HG02943 (cell line): ENCODE data around the gene TTLL10.

Experiments
- ATAC-seq: cut with Tn5 transposase; IDR thresholded peaks from one replicate; pipeline ENCODE4 v1.9.1; 2021; ENCODE audit warnings: mild to moderate bottlenecking, low read depth, moderate library complexity; ENCODE audit not compliant: unreplicated experiment

Gene TTLL10

GRCh38 chr1:1242461-1243265 lies 69.0 kb downstream of the TTLL10 start:
- no peak for ATAC-seq

GRCh38 chr1:1243266-1243660 lies 69.6 kb downstream of the TTLL10 start:
- ATAC-seq, result no peak

DNA sequence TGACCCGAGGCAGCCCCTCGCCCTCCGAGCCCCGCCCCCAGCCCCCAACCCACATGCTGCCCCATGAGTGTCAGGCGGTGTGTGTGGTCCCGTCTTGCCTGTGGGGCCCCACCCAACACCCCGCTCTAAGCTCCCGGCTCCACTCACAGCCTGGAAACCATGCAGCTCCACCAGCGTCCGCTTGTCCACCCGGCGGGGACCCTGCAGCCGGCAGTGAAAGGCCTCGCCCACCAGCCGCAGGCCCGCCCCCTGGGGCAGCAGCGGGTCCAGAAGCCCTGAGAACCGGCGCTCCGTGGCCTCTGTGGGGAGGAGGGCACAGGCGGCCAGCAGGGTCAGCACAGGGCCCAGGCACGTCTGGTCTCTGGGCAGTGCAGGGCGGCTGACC lies 70.1 kb downstream of the TTLL10 start:
- ATAC-seq, result no peak

- no peak for ATAC-seq
These were observed 70.6 kb downstream of the TTLL10 start for GRCh38 chr1:1244192-1244811.

DNA sequence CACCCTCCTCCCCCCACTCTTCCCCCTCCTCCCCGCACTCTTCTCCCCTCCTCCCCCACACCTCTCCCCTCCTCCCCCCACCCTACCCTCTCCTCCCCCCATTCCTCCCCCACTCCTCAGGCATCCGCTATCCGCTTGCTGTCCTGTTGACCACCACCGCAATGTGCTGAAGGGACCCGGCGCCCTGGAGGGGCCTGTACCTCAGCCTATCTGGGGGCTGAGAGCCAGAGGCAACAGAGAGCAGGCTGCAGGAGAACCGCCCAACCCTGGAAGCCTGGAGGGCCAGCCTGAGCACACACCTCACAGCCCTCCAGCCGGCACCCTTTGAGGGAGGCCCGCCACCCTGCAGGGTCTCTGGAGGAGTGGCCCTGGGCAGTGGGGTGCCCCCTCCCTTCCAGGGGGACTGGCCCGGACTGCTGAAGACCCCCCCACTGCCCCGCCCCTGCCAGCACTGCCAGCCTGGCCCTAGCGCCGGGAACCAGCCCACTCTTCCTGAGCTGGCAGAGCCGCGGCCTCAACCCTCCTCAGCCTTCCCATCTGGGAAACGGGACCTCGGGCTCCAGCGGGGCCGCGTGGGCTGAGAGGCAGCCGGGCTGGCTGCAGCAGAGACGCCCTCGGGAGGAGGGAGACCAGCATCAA lies 71.6 kb downstream of the TTLL10 start:
- ATAC-seq, result no peak

DNA sequence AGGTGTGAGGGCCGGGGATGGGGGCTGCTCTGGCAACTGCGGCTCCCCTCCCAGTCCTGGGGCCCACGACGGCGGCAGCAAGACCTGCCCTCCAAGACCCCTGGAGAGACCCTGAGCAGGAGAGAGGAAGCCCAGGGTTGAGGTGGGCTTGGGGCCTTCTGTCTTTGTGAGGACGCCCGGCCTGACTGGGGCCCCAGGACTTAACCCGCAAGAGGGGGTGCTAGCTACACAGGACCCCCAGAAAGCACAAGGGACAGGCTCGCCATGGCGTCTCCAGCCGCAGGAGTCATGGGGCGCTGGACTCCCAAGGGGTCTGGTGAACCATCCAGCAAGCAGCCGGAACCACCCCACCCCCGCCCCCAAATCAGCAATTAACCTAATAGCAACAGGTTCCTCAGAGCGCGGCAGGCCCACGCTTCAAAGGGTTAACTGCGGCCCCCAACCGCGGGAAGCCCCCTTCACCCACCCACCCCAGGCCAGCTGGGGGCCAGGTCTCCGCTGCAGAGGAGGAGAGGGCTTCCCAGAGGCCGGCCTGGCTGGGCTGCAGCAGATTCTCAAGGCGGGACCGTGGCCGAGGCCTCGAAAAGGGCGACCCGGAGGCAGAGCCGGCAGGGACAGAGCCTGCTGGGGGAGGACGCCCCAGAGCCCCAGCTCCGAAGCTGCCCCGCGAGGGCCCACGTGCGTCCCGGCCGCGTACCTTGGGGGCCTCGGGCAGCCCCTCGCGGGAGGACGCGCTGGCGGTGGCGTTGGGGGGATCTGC lies 72.3 kb downstream of the TTLL10 start:
- no peak for ATAC-seq

DNA sequence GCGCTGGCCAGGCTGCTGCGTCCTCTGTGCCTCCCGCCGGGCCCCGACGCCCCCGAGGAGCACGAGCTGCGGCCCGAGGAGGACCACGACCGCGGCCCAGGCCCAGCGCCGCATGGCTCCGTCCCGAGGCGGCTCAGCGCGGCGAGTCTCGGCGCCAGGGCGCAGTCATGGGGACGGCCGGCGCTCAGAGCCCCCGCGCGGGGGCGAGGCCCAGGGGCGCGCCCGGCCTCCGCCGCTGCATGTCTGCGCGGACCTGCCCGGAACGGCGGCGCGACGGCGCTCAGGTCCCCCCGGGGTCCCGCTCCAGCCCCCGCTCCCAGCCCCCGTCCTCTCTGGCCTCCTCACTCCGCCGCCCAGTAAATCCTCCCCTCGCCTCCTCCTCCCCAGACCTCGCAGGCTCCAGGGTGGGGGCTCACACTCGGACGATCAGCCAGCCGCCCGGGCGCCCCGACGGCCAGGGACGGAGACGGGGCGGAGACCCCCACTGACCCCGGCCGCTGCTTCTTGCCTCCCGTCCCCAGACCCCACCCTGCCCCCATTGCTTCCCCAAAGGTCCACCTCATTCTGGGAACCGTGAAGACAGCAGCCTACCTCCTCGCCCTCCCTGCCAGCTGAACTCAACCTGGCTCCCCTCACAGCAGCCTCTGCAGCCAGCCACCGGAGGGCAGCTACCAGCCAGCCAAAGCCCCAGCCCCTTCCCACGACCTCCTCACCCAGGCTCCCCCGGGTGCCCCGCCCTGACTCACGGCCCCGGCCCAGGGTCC lies 73.1 kb downstream of the TTLL10 start, which contains the start of gene C1QTNF12:
C1QTNF12 (minus strand) TSS at position 146 of the 764 bp plus-strand sequence; CDS start at position 114, 32 bp downstream.
- ATAC-seq, result no peak

GRCh38 chr1:1247341-1247913 lies 73.7 kb downstream of the TTLL10 start:
- no peak for ATAC-seq
